C4-2B (cell line): ENCODE data around the gene MPC1L.

ENCODE experiments used
- ZFX ChIP-seq: fragments of 450-650 bp; IDR thresholded peaks from 2 replicates; pipeline ENCODE4 v1.6.1; 2017
- TF ChIP-seq, protein P1 (sequence below): fragments of 450-650 bp; conservative IDR thresholded peaks from 2 replicates; pipeline ENCODE4 v1.5.1; 2017; ENCODE audit warnings: mild to moderate bottlenecking

DNA sequence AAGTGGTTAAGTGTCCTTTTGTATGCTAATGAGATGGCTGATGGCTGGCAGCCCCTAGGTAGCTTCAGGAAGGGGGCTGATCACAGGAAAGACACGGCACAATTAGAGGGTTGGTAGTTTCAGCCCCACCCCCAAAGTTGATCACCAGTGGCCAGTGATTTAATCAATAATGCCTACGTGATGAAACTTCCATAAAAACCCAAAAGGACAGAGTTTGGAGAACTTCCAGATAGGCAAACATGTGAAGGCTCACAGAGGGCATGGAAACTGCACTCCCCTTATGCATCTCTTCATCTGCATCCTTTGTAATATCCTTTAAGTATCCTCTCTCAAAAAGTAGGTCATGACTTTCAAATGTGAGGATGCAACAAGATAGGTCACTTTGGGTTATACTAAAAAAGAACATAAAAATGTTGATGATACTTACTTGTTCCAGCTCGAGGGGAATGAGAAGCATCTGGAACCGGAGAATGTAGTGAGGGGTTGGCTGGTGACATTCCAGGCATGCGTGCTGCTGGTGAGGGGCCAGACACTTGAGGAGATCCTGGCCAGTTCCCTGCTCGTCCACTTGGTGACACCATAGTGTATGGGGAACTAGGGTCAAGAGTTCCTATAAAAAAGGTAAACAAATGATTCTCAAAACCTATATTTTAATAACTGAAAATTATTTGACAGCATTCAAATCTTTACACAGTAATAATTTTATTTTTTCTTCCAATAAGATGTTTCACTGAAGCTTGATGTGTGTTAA lies 40.8 kb downstream of the MPC1L start:
- TF ChIP-seq, protein P1, sequence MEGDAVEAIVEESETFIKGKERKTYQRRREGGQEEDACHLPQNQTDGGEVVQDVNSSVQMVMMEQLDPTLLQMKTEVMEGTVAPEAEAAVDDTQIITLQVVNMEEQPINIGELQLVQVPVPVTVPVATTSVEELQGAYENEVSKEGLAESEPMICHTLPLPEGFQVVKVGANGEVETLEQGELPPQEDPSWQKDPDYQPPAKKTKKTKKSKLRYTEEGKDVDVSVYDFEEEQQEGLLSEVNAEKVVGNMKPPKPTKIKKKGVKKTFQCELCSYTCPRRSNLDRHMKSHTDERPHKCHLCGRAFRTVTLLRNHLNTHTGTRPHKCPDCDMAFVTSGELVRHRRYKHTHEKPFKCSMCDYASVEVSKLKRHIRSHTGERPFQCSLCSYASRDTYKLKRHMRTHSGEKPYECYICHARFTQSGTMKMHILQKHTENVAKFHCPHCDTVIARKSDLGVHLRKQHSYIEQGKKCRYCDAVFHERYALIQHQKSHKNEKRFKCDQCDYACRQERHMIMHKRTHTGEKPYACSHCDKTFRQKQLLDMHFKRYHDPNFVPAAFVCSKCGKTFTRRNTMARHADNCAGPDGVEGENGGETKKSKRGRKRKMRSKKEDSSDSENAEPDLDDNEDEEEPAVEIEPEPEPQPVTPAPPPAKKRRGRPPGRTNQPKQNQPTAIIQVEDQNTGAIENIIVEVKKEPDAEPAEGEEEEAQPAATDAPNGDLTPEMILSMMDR = peak; percentile 41
- TF ChIP-seq ZFX = no peak
